Measurements from ENCODE around the gene MED16. TPM values are rescaled to one million over a fixed set of nuclear protein-coding genes. Genes with fewer than 3 reads are reported as not detected.

The MED16 gene
- total RNA-seq, 1 experiment from 2014 or later, result 66.9 TPM

- CTCF ChIA-PET, result no interaction called here
These were observed 22.7 kb downstream of the MED16 start for GRCh38 chr19:870314-870713.

GRCh38 chr19:869245-870177 lies 23.5 kb downstream of the MED16 start:
- Mint-ChIP-seq H3K4me3 (no peak overlapping the region), H3K27me3 (ENCODE audit: low read depth) (no peaks in the 10 kb centered on the region), H3K36me3 (peaks cover 12% of the 10 kb centered on the region), H3K4me1 (peaks cover 5% of the 10 kb centered on the region), H3K27ac (no peak overlapping the region; the same call in 1 of the 2 replicates), H3K9me3 (no peaks in the 10 kb centered on the region)
- CTCF ChIA-PET, result no interaction called here
- DNase-seq (ENCODE audit: low spot score) (no peak), ATAC-seq (no peak)
- POLR2A ChIA-PET, result no interaction called here
- TF ChIP-seq ZNF263 (CRISPR knock-in tag; IDR thresholded peaks at IDR 0.05; ENCODE audit: low read depth) (no peak), CTCF (IDR thresholded peaks at IDR 0.05) (no peak), MAX (CRISPR knock-in tag; IDR thresholded peaks at IDR 0.05) (no peak), ARID4B (CRISPR knock-in tag; IDR thresholded peaks at IDR 0.05; ENCODE audit: borderline replicate concordance) (no peak), NR3C1 (CRISPR knock-in tag; conservative IDR thresholded peaks at IDR 0.05; ENCODE audit: low read depth) (no peak), ATF1 (CRISPR knock-in tag; IDR thresholded peaks at IDR 0.05) (no peak), CDX4 (CRISPR knock-in tag; IDR thresholded peaks at IDR 0.05; ENCODE audit: borderline replicate concordance) (no peak), ZNF416 (CRISPR knock-in tag; IDR thresholded peaks at IDR 0.05) (no peak), JAZF1 (CRISPR knock-in tag; IDR thresholded peaks at IDR 0.05) (no peak), ZMAT4 (CRISPR knock-in tag; IDR thresholded peaks at IDR 0.05) (no peak), ELF4 (CRISPR knock-in tag; IDR thresholded peaks at IDR 0.05; ENCODE audit: low read depth) (no peak), ESRRA (CRISPR knock-in tag; IDR thresholded peaks at IDR 0.05; ENCODE audit: borderline replicate concordance) (no peak), ATF3 (CRISPR knock-in tag; conservative IDR thresholded peaks at IDR 0.05) (no peak), ZNF219 (CRISPR knock-in tag; IDR thresholded peaks at IDR 0.05; ENCODE audit: borderline replicate concordance) (no peak), SMAD4 (CRISPR knock-in tag; IDR thresholded peaks at IDR 0.05) (no peak), GTF2I (CRISPR knock-in tag; conservative IDR thresholded peaks at IDR 0.05) (no peak), MXD4 (CRISPR knock-in tag; IDR thresholded peaks at IDR 0.05; ENCODE audit: borderline replicate concordance) (no peak), AFF4 (CRISPR knock-in tag; IDR thresholded peaks at IDR 0.05; ENCODE audit: borderline replicate concordance) (no peak)

More at GRCh38 chr19:870314-870713, 22.7 kb downstream of the MED16 start:
- Mint-ChIP-seq H3K36me3 (peaks cover 12% of the 10 kb centered on the region), H3K4me1 (peaks cover 5% of the 10 kb centered on the region), H3K4me3 (no peak overlapping the region), H3K27me3 (ENCODE audit: low read depth) (no peaks in the 10 kb centered on the region), H3K27ac (no peak overlapping the region), H3K9me3 (no peaks in the 10 kb centered on the region)
- TF ChIP-seq ZNF121 (CRISPR knock-in tag; IDR thresholded peaks at IDR 0.05) (peak; percentile 72), SP1 (CRISPR knock-in tag; conservative IDR thresholded peaks at IDR 0.05) (no peak)
- POLR2A ChIA-PET, result no interaction called here
- DNase-seq (ENCODE audit: low spot score) (no peak), ATAC-seq (no peak)

All from WTC11 (cell line).